ENCODE results near the gene SOBP.

The SOBP gene

DNA sequence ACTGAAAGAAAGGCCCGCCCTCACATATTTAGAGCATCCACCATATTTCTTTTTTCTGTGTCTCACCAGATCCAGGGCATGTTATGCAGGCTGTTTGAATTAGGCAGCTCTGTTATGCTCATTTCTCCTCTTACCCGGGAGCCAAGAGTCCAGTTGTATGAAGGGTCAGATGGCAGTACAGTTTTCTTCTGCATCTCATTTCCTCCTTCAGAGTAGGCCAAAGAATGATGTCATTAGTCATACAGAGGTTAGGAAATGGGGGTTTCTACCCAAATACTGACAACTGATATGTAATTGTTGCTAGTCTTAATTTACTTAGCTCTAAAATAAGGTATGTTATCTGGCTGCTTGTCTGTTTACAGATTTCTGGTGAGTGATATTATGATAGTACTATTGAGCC is 130.8 kb downstream of the SOBP start:
- DNase-seq, result no peak

DNA sequence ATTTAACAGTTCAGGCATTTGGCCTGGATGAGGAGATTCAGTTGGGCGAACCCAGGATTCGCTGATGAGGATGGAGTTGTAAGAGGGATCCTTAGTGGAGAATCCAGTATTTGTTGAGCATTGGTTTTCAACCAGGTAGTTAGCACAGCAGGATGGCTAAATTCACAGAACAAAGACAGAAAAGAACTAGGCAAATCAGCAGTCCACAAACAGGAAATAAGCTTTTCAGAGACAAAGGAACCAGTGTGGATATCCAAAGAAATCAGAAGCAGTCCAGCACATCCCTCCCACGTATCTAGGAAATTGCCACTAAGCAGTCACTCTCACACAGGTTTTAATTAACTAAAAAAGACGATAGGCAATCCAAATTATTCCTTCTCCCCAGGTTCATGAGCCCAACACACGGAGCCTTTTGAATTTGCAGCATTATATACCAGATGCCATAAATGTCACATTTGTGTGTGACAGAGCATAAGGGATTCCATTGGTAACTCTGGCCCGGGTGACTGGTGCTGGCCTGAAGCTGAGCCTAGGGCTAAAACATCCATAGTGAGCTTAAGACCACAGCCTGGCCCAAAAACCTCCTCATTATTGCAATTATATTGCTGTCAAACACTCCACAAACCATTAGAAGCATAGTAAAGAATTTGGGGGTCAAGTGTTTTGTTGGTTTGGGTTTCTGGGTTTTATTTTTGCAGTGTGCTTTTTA is 131.5 kb downstream of the SOBP start:
- DNase-seq, result no peak

DNA sequence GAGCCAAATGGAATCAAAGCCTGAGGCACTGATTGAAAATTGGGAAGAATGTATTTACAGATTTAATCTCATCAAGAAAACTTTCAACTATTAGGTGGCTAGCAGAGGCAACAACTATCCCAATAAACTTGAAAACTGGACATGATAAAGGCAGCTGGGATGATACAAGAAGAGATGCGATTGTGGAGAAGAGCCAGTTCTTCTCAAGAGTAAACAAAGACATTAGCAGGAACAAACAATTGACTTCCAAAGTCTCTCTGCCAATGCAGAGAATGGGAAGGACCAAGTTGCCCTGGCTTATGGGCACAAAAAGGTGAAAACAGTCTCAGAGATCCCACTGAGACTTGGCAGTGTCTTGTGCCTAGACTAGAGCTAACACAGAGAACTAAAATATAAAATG is 132.4 kb downstream of the SOBP start:
- DNase-seq, result no peak

DNA sequence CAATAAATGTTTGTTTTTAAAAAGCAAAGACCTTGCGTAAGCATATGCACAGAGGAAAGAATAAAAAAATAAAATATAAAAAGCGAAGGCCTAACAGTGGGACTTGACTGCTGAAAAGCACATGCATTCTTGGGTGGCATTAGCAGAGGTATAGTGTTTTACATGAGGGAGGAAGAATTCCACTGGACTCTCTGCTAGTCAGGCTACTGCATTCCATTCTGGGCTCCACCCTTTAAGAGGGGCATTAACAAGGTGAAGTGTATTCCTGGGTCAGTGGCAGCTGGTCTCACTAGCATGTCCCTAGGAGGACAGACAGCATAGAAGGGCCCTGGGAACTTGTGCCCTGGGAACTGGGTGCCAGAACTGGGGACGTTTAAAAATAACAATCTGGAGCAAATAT is 134.1 kb downstream of the SOBP start:
- DNase-seq, result no peak

DNA sequence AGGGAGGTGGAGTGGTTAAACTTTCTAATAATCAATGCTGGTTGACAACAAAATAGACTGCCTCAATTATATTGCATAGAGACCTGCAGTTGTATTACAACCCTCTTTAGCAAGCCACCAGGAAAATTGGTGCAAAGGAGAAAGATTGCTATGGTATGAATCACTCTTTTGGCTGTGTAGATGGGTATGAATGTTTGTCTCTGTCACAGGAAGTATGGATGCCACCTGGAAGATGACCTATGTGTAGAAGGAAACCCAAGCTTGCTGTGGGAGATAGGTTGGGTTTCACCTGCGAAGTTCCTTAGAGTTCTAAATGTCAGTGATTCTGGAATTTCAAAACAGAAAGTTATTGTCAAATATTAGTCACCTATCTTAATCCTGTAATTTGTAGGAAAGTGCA is 134.6 kb downstream of the SOBP start:
- DNase-seq, result no peak

DNA sequence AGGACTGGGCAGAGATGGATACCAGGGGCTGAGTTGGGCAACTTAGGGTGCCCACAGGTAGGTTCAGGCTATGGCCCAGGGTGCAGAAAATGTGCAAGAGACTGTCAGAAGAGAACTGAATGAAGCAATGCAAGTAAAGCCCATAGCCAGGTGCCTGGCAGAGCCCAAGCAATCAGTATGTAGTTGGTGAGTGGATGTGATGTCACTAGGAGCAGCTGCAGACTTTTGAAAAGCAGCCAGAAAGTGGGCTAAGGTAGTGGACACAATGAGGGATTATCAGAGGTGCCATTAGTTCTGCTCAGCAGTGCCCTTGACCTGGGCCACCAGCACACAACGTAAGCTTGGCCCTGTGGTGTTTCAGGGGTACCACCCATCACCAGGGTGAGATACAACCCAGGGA is 135.3 kb downstream of the SOBP start:
- DNase-seq, result peak; percentile 74

DNA sequence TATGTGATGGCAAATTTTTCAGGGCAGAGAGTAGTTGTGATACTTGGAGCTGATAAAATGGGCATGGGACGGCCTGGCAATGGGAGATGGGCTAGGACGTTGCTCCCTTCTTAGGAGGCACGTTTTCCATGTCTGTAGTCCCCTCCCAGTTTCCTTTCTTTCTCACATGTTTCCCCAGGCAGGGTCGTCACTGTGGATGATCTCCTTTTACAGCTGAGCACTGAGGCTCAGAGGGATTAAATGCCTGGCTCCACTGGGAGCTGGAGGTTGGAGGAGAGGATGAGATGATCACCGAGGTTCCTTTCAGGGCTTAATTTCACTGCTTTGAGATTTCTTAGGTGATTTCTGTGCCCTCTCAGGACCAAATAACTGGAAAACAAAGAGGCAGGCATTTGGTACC is 136.7 kb downstream of the SOBP start:
- DNase-seq, result no peak

DNA sequence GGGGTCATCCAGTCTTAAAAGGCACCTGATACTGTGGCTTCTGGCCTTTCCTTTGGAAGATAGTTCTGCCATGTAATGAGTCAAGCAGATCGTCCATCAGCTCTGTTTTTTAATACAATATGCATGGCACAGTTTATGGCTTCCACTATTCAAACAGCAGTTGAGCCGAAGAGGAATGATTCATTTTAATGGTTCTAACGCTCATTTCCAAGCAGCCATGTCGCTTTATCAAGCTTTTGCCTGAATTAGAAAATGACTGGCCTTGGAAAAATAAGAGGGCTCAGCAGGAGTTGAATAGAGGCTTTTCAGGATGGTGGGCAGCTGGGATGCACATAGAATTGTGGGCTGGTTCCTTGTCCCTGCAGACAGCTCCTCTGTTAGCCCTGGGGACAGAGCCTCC is 138.1 kb downstream of the SOBP start:
- no peak for DNase-seq

DNA sequence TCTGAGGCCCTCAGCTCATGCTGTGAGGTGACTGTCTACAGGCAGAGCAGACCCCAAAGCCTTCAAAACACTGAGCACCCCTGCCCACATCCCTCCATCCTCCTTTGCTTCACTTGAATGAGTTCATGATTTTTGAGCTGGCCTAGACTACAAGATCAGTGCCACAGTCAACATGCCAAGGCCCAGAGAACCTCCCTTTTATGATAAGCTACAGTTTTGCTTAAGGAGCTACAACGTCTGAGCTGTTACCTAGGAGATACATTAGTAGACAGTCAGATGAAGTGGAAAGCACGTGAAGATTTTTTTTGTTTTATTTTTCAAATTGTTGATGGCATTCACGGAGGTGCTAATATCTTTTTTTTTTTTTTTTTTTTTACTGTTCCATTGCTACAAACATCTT is 139.0 kb downstream of the SOBP start:
- peak; percentile 24 for DNase-seq

DNA sequence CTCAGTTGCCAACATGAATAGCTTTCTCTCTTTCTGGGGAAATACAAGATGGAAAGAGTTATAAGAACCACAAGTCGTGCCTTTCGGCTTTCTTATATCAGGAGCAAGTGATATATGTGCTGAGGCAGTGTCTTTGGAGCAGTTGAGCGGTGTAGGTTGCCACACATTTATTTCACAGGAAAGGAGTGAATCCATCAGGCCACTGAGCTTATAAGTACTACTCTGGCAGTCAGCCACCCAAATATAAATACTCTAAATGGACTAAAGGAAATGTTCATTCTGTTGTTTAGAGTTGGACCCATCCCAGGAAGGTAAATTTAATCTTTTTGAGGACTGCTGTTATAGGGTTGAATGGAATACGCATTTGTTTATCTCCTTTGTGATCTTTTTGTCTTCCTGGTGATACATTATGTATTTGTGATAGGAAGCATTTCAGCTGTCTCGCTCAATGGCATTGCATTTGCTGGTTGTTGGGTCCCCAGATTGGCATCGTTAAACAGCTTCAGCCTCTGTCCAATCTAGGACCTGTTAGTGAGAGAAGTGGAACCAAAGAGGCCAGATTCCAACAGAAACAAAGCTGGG is 139.7 kb downstream of the SOBP start:
- DNase-seq, result peak; percentile 97

DNA sequence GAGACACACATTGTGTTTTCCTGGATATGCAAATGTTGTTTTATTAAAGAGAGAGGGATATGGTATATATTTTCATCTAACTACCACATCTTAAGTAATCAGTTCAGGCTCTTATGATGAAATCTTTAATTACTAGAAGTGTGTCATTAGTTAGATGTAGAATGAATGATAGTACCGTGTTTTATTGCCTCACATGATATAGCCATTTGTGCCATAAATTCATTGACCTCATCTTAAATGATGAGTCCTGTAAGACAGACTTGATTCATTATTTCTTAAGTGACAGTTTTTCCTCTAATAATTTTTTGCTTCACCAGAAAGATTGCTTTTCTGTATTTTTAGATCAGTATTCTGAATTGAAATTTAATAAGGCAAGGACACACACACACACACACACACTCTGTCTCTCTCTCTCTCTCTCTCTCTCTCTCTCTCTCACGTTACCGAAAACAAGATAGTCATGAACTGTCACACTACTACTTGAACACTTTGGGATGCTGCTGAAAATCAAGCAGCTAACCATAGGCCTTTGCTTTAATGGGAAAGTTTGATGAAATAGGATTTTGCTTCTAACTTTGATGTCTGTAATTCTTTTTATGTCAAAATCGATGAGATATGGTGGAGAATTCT is 140.5 kb downstream of the SOBP start:
- DNase-seq, result no peak

DNA sequence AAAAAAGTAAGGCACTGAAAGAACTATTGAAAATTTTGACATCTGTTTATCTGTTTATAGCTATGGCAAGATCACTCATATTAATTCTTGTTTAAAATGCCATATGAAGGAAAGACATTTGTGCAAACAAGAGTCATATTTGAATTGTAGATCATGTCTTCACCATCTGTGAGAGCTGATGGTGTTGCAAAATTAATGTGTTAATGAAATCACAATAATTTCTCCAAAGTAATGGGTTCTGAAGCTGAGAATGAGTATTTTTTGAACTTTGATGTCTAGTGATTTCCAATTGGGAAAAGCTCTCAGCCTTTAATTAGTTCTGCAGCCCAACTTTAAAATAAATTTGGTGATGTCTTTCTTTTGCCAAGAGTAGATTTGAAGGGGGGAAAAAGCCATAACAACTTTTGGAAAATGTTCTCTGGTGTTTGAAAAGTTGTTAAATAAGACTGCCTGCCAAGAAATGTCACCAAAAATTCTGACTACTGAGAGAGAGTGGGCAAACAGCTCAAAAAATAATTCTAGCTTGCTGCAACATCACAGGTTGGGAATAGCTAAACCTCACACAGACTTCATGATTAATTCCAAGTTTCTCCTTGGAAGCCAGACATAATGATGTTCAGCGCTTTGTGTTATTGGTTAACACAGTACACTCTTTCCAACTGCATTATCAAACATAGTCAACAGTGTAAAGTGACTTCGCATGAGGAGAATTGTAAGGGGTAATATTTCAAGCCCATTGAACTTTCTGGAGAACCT is 142.6 kb downstream of the SOBP start:
- DNase-seq, result no peak

DNA sequence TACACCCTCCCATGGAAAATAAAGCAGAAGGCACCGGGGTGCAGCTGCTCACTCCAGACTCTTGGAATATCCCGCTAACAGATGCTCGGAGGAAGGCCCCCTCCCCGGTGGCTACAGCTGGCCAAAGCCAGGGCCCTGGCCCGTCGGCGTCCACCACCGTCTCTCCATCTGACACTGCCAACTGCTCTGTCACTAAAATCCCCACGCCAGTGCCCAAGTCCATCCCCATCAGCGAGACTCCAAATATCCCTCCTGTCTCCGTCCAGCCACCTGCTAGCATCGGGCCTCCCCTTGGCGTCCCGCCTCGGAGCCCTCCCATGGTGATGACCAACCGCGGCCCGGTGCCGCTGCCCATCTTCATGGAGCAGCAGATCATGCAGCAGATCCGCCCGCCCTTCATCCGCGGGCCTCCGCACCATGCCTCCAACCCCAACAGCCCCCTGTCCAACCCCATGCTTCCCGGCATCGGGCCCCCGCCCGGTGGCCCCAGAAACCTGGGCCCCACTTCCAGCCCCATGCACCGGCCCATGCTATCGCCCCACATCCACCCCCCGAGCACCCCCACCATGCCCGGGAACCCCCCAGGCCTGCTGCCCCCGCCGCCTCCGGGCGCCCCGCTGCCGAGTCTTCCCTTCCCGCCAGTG is 143.9 kb downstream of the SOBP start:
- no peak for DNase-seq

DNA sequence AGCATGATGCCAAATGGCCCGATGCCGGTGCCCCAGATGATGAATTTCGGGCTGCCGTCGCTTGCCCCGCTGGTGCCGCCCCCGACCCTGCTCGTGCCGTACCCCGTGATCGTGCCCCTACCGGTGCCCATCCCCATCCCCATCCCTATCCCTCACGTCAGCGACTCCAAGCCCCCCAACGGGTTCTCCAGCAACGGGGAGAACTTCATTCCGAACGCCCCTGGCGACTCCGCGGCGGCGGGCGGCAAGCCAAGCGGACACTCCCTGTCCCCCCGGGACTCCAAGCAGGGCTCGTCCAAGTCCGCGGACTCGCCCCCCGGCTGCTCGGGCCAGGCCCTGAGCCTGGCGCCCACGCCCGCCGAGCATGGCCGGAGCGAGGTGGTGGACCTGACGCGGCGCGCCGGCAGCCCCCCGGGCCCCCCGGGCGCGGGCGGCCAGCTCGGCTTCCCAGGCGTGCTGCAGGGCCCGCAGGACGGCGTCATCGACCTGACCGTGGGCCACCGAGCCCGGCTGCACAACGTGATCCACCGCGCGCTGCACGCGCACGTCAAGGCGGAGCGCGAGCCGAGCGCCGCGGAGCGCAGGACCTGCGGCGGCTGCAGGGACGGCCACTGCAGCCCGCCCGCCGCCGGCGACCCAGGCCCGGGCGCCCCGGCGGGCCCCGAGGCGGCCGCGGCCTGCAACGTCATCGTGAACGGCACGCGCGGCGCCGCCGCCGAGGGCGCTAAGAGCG is 144.6 kb downstream of the SOBP start:
- DNase-seq, result no peak

DNA sequence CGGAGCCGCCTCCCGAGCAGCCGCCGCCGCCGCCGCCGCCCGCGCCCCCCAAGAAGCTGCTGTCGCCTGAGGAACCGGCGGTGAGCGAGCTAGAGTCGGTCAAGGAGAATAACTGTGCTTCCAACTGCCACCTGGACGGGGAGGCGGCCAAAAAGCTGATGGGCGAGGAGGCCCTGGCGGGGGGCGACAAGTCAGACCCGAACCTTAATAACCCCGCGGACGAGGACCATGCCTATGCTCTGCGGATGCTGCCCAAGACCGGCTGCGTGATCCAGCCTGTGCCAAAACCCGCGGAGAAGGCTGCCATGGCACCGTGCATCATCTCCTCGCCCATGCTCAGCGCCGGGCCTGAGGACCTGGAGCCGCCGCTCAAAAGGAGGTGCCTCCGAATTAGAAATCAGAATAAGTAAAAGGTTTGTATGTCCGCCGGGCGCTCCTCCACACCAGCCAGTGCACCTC is 145.2 kb downstream of the SOBP start:
- no peak for DNase-seq

DNA sequence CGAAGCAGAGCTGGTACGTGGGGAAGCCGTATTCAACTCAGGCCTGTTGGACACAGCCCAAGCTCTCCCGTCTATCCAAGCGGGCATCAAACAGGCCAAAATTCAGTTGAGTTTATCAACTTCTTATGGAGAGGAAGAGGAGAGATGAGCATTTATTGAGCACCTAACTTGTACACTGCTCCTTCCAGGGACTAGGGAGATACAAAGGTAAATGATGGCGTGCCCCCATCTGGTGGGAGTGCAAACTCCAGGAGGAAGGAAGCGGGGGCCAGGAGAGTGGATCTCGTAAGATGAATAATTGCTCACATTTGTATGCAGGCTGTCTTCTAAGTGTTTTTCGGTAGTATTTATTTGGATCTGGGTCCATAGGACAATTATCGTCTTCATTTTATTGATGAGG is 146.6 kb downstream of the SOBP start:
- DNase-seq, result no peak

DNA sequence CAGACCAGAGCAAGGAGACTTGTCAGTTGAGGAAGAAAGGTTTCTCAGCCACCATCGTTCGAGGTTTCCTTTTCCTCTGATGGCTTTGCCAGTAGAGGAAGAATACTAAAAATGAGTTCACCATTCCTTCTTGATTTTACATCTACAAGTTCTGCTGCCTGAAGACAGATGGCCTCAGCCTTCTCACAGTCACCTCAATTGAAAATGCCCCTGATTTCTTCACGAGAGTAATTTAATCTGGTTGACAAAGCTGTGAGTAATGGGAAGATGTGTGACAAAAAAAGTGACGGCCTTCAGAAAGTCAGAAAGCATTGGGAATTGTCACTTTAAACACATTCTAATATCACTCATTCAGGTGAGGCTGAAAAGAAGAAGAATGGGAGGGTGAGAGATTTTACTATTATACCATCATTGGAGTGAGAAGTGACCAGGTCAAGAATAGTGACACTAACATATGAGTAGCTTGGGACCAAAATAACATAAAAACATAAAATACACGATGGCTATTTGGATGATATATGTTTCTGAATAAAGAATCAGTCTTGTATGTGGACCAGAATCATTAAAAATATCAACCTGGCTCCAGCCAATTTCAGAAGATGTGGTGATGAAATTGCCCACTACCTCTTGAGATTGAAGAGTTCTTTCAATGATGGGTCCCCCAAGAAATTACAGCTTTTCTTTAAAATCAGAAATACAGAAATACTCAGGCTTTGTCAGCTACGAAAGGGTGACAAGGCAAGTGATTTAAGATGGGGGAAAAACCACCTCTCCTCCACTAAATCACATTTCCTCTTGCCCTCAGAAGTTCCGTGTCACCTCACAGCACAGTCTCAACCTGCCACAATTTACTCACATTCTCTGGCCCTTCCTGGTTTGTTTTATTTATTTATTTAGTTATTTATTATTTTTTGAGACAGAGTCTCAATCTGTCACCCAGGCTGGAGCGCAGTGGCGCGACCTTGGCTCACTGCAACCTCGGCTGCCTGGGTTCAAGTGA is 147.7 kb downstream of the SOBP start:
- no peak for DNase-seq

DNA sequence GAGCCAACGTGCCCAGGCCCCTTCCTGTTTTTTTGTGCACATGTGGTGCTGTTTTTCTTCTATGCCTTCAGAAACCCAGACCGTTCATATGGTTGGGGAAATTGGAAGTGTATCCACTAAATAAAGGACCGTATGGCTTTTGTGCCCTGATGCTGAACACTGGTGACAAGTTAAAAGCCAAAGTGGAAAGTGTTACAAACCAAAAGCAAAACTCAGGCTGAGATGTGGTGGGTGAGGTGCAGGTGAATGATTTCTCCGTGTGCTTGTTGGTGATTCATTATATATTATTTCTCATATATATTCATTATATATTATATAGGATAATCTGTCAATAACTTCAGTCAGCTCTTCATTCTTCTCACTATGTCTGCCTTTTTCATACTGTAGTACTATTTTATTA is 148.6 kb downstream of the SOBP start:
- no peak for DNase-seq

DNA sequence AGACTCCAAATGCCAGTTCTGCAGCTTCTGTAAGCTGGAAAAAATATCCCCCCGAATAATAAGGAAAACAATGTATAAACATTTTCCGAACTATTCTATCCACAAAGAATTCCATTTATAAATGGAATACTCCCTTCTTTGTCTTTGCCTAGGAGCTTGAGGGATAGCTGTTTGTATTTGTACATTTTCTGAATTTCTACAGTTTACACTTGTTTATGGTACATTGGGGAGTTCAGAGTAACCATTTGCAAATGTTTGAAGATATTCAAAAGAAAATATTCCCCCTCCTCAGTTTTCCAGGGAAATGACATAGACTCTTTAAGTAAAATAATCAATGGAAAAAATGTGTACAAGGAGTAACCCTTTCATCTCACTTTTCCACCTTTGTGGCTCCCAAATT is 149.6 kb downstream of the SOBP start:
- no peak for DNase-seq

DNA sequence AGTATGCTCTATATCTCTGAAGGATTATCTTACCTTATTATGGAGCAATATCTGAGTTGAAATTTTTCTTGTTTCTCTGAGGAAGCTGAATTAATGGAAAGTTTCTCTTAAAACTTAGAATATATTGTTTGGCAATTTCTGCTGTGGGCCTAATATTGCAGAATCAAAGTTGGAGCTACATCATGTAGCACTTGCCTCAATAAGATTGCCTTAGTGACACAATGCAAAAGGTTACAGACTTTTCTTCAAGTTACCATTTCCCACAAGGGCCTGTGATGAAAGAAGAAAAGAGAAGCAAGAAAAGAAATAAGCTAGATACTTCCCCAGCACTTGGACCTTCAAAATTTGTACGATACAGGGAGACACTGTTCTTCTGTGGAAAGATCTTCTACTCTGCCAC is 151.2 kb downstream of the SOBP start:
- no peak for DNase-seq

DNA sequence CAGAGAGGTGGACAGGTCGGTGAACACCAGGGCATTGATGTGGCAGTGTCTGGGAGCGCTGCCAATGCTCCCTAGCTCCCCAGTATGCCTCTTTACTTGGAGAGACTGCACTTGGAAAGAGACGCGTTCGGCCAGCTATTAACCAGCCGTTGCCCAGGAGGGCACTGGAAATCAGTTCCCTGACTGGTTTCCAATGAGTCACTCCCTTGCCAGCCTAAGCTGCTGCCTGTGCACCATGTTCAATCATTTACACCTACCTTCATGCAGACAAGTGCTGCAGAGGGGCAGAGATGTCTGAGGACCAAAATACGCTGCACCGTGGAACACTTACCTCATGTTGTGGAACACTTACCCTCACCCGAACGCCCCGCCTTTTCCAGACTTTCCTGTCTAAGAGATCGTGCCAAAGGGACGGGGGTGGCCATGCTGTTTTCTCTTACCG is 151.6 kb downstream of the SOBP start:
- no peak for DNase-seq
